A549 (cell line): ENCODE data around the gene ZBP1. TPM values are rescaled to one million over a fixed set of nuclear protein-coding genes. Genes with fewer than 3 reads are reported as not detected.

Experiments used
- ATAC-seq, 2 experiments: fragments of 200-7000 bp in 1 of 2; fragments of >200 bp in 1 of 2; cut with Nextera tagmentation in 1 of 2; cut with Tn5 transposase in 1 of 2; 3 replicates each; pipeline versions ENCODE4 v1.8.0 to v1.9.1; 2018 to 2020; ENCODE audit warnings: mild to moderate bottlenecking in 1 of 2, moderate library complexity in 1 of 2
- CTCF ChIA-PET: fragments of 300-600 bp; sonication (Branson Sonifier 250); formaldehyde crosslinking; extraction: SDS; loops from one replicate; lab custom pipeline; 2021; ENCODE audit warnings: antibody characterized with exemption, inconsistent platforms; lab: Yijun Ruan, JAX
- POLR2A ChIA-PET: fragments of 350-600 bp; formaldehyde crosslinking; extraction: SDS; loops from one replicate; lab custom pipeline; 2021; ENCODE audit warnings: antibody characterized with exemption, inconsistent platforms; lab: Yijun Ruan, JAX
- DNase-seq, 2 experiments: peaks; one replicate each; pipeline versions ENCODE4 v3.0.0 to v3.0.0-alpha.2; 2011 to 2016; ENCODE audit warnings: low read depth in 1 of 2, low spot score in 1 of 2
- FAIRE-seq: peaks from 2 replicates; lab custom pipeline; 2011; peaks lifted over from hg19 to GRCh38; lab: Jason Lieb, UNC
- H3K27ac ChIP-seq, 2 experiments: fragments of >200 bp; sonication (Bioruptor Twin); formaldehyde crosslinking; 3 replicates each; pipeline ENCODE4 v1.5.1; 2016 to 2017
- H3K4me1 ChIP-seq: fragments of >200 bp; sonication (Bioruptor Twin); formaldehyde crosslinking; 3 replicates; pipeline ENCODE4 v1.6.1; 2016
- H3K4me2 ChIP-seq: fragments of >200 bp; sonication (Bioruptor Twin); formaldehyde crosslinking; 3 replicates; pipeline ENCODE4 v1.6.1; 2016
- H3K4me3 ChIP-seq: fragments of >200 bp; sonication (Bioruptor Twin); formaldehyde crosslinking; 3 replicates; pipeline ENCODE4 v1.5.1; 2016
- H3K9me3 ChIP-seq: fragments of >200 bp; sonication (Bioruptor Twin); formaldehyde crosslinking; 3 replicates; pipeline ENCODE4 v1.6.1; 2016
- CBX8 ChIP-seq: fragments of 200-600 bp; sonication (generic); IDR thresholded peaks from 2 replicates; pipeline ENCODE4 v1.6.1; 2016
- EHMT2 ChIP-seq: fragments of 200-600 bp; sonication (generic); IDR thresholded peaks from 2 replicates; pipeline ENCODE4 v1.6.1; 2016; ENCODE audit warnings: antibody characterized with exemption, low read depth, mild to moderate bottlenecking, moderate library complexity
- GATA3 ChIP-seq: IDR thresholded peaks from 2 replicates; pipeline ENCODE4 v1.6.1; 2012; ENCODE audit warnings: borderline replicate concordance
- HDAC2 ChIP-seq: fragments of 200-600 bp; sonication (generic); IDR thresholded peaks from 2 replicates; pipeline ENCODE4 v1.6.1; 2016
- HEYL ChIP-seq: fragments of 250-450 bp; sonication (Bioruptor Pico); IDR thresholded peaks from 2 replicates; pipeline ENCODE4 v1.8.0; 2021; ENCODE audit warnings: mild to moderate bottlenecking, moderate library complexity
- HOXA7 ChIP-seq: fragments of 250-450 bp; sonication (Bioruptor Pico); IDR thresholded peaks from 2 replicates; pipeline ENCODE4 v1.5.0; 2020; ENCODE audit warnings: mild to moderate bottlenecking, moderate library complexity
- JUN ChIP-seq, 2 experiments: fragments of >200 bp; sonication (Bioruptor Twin); formaldehyde crosslinking; IDR thresholded peaks; 2 replicates in 1 of 2; 3 replicates in 1 of 2; pipeline ENCODE4 v1.6.1; 2016 to 2017
- JUNB ChIP-seq: fragments of >200 bp; sonication (Bioruptor Twin); formaldehyde crosslinking; IDR thresholded peaks from 2 replicates; pipeline ENCODE4 v1.6.1; 2016
- MAX ChIP-seq: IDR thresholded peaks from 2 replicates; pipeline ENCODE4 v1.6.1; 2012
- MAZ ChIP-seq: fragments of 150-350 bp; IDR thresholded peaks from 2 replicates; pipeline ENCODE4 v1.6.1; 2014; ENCODE audit warnings: antibody characterized with exemption, low read depth, low read length, borderline replicate concordance
- NFE2L2 ChIP-seq: fragments of 150-350 bp; conservative IDR thresholded peaks from 2 replicates; pipeline ENCODE4 v1.6.1; 2014; ENCODE audit warnings: low read length
- NPAS2 ChIP-seq: fragments of 250-450 bp; sonication (Bioruptor Pico); IDR thresholded peaks from 2 replicates; pipeline ENCODE4 v1.8.0; 2022; ENCODE audit warnings: mild to moderate bottlenecking, moderate library complexity, borderline replicate concordance
- PBX3 ChIP-seq: IDR thresholded peaks from 2 replicates; pipeline ENCODE4 v1.6.1; 2012
- RAD21 ChIP-seq, 2 experiments: fragments of >200 bp in 1 of 2; sonication (Bioruptor Twin) in 1 of 2; formaldehyde crosslinking in 1 of 2; IDR thresholded peaks in 1 of 2; conservative IDR thresholded peaks in 1 of 2; 2 replicates in 1 of 2; 3 replicates in 1 of 2; pipeline ENCODE4 v1.6.1; 2012 to 2018; ENCODE audit warnings: inconsistent platforms in 1 of 2
- RARB ChIP-seq: fragments of 250-450 bp; sonication (Bioruptor Pico); IDR thresholded peaks from 2 replicates; pipeline ENCODE4 v1.8.0; 2021; ENCODE audit warnings: mild to moderate bottlenecking, moderate library complexity
- RCOR1 ChIP-seq: fragments of 150-350 bp; IDR thresholded peaks from 2 replicates; pipeline ENCODE4 v1.6.1; 2014; ENCODE audit warnings: antibody characterized with exemption, low read length, low read depth
- SMC3 ChIP-seq: fragments of >200 bp; sonication (Bioruptor Twin); formaldehyde crosslinking; IDR thresholded peaks from 3 replicates; pipeline ENCODE4 v1.6.1; 2018; ENCODE audit warnings: inconsistent platforms
- SREBF2 ChIP-seq: fragments of 450-650 bp; IDR thresholded peaks from 2 replicates; pipeline ENCODE4 v1.6.1; 2014; ENCODE audit warnings: mild to moderate bottlenecking, moderate library complexity
- ZFP36 ChIP-seq: fragments of 450-650 bp; IDR thresholded peaks from 2 replicates; pipeline ENCODE4 v1.6.1; 2014; ENCODE audit warnings: borderline replicate concordance; ENCODE audit not compliant: partially characterized antibody
- WGBS: methylation state at CpG from one replicate; pipeline ENCODE4 v1.1.6; 2017; ENCODE audit errors: missing lambda C conversion rate; 5-methylcytosine and 5-hydroxymethylcytosine counted together
- polyA plus RNA-seq, 4 experiments: library from polyadenylated mRNA; depleted of rRNA in 3 of 4; stranded (reverse); fragments of >200 nt; fragmentation: RNase III in 1 of 4; extraction: RNeasy Plus Mini Kit Qiagen cat#74134 plus additional on column Dnase treatment in 1 of 4; gene quantifications; 2 replicates in 3 of 4; 3 replicates in 1 of 4; pipeline ENCODE4 v1.2.3, GENCODE V29; 2011 to 2017
- TF ChIP-seq, protein P1 (sequence below): fragments of 200-600 bp; sonication (generic); IDR thresholded peaks from 2 replicates; pipeline ENCODE4 v1.6.1; 2016; ENCODE audit warnings: antibody characterized with exemption, mild to moderate bottlenecking, moderate library complexity
- TF ChIP-seq, protein P2 (sequence below): fragments of 250-450 bp; sonication (Bioruptor Pico); IDR thresholded peaks from 2 replicates; pipeline ENCODE4 v1.5.0; 2020; ENCODE audit warnings: low read depth, mild to moderate bottlenecking, moderate library complexity
- TF ChIP-seq, protein P3 (sequence below): fragments of >200 bp; sonication (Bioruptor Twin); formaldehyde crosslinking; IDR thresholded peaks from 3 replicates; pipeline ENCODE4 v1.5.1; 2016
- TF ChIP-seq, protein P4 (sequence below): fragments of 450-650 bp; IDR thresholded peaks from 2 replicates; pipeline ENCODE4 v1.6.1; 2014; ENCODE audit warnings: antibody characterized with exemption

Gene ZBP1
- polyA plus RNA-seq, 2 of the 4 experiments (the other 2 are of a cell fraction) = 0.05 TPM; not detected in 1

DNA sequence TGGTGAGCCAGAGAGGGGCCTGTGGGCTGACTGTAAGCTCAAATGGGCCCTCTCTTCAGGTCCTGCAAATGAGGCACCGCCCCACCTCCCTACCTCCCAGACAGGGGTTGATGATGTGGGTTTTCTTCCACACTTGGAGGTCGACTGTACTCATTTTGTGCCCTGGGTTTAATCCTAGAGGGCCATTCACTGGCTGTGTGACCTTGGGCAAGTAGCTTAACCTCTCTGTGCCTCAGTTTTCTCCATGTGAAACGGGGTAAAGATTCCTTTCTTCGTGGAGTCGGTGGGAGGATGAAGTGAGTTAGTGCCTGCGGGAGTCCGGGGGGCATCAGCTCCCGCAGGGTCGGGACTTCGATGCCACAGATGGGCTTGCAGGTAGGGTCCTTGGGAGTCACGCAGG is 23.9 kb downstream of the ZBP1 start (continued):
- TF ChIP-seq, protein P1, sequence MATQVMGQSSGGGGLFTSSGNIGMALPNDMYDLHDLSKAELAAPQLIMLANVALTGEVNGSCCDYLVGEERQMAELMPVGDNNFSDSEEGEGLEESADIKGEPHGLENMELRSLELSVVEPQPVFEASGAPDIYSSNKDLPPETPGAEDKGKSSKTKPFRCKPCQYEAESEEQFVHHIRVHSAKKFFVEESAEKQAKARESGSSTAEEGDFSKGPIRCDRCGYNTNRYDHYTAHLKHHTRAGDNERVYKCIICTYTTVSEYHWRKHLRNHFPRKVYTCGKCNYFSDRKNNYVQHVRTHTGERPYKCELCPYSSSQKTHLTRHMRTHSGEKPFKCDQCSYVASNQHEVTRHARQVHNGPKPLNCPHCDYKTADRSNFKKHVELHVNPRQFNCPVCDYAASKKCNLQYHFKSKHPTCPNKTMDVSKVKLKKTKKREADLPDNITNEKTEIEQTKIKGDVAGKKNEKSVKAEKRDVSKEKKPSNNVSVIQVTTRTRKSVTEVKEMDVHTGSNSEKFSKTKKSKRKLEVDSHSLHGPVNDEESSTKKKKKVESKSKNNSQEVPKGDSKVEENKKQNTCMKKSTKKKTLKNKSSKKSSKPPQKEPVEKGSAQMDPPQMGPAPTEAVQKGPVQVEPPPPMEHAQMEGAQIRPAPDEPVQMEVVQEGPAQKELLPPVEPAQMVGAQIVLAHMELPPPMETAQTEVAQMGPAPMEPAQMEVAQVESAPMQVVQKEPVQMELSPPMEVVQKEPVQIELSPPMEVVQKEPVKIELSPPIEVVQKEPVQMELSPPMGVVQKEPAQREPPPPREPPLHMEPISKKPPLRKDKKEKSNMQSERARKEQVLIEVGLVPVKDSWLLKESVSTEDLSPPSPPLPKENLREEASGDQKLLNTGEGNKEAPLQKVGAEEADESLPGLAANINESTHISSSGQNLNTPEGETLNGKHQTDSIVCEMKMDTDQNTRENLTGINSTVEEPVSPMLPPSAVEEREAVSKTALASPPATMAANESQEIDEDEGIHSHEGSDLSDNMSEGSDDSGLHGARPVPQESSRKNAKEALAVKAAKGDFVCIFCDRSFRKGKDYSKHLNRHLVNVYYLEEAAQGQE = no peak
- TF ChIP-seq ZFP36 = peak; percentile 94
- no peak for TF ChIP-seq SREBF2
- TF ChIP-seq RARB (CRISPR knock-in tag) = no peak
- no peak for TF ChIP-seq MAZ
- TF ChIP-seq NPAS2 = no peak
- 0 out of 5 replicates have a peak, but pooled peaks of 1 of the 2 experiments have one; percentile 8 for TF ChIP-seq JUN (IDR thresholded peaks at IDR 0.05)
- no peak for TF ChIP-seq GATA3
- TF ChIP-seq RAD21 (conservative IDR thresholded peaks at IDR 0.05 in 1 of 2, IDR thresholded peaks at IDR 0.05 in 1 of 2) = no peak
- TF ChIP-seq HDAC2 = peak; percentile 58; the same call in 1 of the 2 replicates
- 0 out of 2 replicates have a peak, but pooled peaks have one; percentile 5 for TF ChIP-seq MAX
- no peak for TF ChIP-seq CBX8
- no peak for TF ChIP-seq RCOR1
- TF ChIP-seq, protein P2, sequence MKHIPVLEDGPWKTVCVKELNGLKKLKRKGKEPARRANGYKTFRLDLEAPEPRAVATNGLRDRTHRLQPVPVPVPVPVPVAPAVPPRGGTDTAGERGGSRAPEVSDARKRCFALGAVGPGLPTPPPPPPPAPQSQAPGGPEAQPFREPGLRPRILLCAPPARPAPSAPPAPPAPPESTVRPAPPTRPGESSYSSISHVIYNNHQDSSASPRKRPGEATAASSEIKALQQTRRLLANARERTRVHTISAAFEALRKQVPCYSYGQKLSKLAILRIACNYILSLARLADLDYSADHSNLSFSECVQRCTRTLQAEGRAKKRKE (CRISPR knock-in tag) = no peak
- TF ChIP-seq HEYL (CRISPR knock-in tag) = no peak
- TF ChIP-seq, all 56 proteins: peak for 5

- no peaks in the 10 kb centered on the region for H3K9me3 ChIP-seq
- TF ChIP-seq NFE2L2 = no peak
- no peak for DNase-seq
- H3K4me2 ChIP-seq = no peak overlapping the region
- FAIRE-seq = no peak
- H3K4me3 ChIP-seq = no peak overlapping the region
- CTCF ChIA-PET = interaction anchor here (0.7 to 11.9 kb wide), 44 partner anchors 10 to 1056 kb away, joined by 3 to 388 read pairs (median 4); partner anchors contain the start of gene STX16
- H3K27ac ChIP-seq = no peak overlapping the region
- H3K4me1 ChIP-seq = peaks cover 10% of the 10 kb centered on the region; the same call in 2 of the 3 replicates
- no peak for ATAC-seq
- POLR2A ChIA-PET = no interaction called here
- 76% methylated on average over 18 of the region's 25 CpGs for WGBS
Observed at GRCh38 chr20:57595041-57596030, 24.9 kb downstream of the ZBP1 start.

- H3K4me2 ChIP-seq = peak overlapping the region; percentile 22; the same call in 1 of the 3 replicates
- ChIA-PET POLR2A (no interaction called here), CTCF (interaction anchor here (0.7 to 11.9 kb wide), 26 partner anchors 9 to 627 kb away, joined by 3 to 388 read pairs (median 5); no protein-coding TSS in a partner anchor)
- 21% methylated on average over 25 of the region's 27 CpGs for WGBS
- H3K27ac ChIP-seq = no peak overlapping the region
- FAIRE-seq (no peak), DNase-seq (peak; percentile 46 to 69), ATAC-seq (peak; percentile 15 to 70; a peak in 4 of 6 replicates)
- no peaks in the 10 kb centered on the region for H3K9me3 ChIP-seq
- H3K4me1 ChIP-seq = peaks cover 8% of the 10 kb centered on the region; the same call in 2 of the 3 replicates
- H3K4me3 ChIP-seq = no peak overlapping the region
- TF ChIP-seq JUNB = no peak
- TF ChIP-seq, protein P3, sequence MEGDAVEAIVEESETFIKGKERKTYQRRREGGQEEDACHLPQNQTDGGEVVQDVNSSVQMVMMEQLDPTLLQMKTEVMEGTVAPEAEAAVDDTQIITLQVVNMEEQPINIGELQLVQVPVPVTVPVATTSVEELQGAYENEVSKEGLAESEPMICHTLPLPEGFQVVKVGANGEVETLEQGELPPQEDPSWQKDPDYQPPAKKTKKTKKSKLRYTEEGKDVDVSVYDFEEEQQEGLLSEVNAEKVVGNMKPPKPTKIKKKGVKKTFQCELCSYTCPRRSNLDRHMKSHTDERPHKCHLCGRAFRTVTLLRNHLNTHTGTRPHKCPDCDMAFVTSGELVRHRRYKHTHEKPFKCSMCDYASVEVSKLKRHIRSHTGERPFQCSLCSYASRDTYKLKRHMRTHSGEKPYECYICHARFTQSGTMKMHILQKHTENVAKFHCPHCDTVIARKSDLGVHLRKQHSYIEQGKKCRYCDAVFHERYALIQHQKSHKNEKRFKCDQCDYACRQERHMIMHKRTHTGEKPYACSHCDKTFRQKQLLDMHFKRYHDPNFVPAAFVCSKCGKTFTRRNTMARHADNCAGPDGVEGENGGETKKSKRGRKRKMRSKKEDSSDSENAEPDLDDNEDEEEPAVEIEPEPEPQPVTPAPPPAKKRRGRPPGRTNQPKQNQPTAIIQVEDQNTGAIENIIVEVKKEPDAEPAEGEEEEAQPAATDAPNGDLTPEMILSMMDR = peak; percentile 89
- TF ChIP-seq HOXA7 = no peak
- TF ChIP-seq SMC3 = peak; percentile 98
- no peak for TF ChIP-seq PBX3
- no peak for TF ChIP-seq EHMT2
- no peak for TF ChIP-seq ZFP36
- TF ChIP-seq RAD21 (conservative IDR thresholded peaks at IDR 0.05 in 1 of 2, IDR thresholded peaks at IDR 0.05 in 1 of 2) = peak; percentile 76 to 94
- TF ChIP-seq, protein P4, sequence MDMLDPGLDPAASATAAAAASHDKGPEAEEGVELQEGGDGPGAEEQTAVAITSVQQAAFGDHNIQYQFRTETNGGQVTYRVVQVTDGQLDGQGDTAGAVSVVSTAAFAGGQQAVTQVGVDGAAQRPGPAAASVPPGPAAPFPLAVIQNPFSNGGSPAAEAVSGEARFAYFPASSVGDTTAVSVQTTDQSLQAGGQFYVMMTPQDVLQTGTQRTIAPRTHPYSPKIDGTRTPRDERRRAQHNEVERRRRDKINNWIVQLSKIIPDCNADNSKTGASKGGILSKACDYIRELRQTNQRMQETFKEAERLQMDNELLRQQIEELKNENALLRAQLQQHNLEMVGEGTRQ = no peak
Observed at GRCh38 chr20:57594092-57594951, 25.9 kb downstream of the ZBP1 start.
